Gastroesophageal sphincter (tissue), 4 donors: ENCODE results near the gene CSTB. TPM values are rescaled to one million over a fixed set of nuclear protein-coding genes. Genes with fewer than 3 reads are reported as not detected.

Experiments used
- ATAC-seq: fragments of 150-250 bp; one replicate; pipeline ENCODE4 v1.9.1; 2016; ENCODE audit warnings: mild to moderate bottlenecking, moderate library complexity
- H3K27ac ChIP-seq, 4 donors: fragments of 200-600 bp; sonication (generic) in 3 of 4; 1 replicate in 3 of 4; 2 replicates in 1 of 4; pipeline ENCODE4 v1.5.1; 2016 to 2019
- H3K27me3 ChIP-seq: fragments of 200-600 bp; sonication (generic); one replicate; pipeline ENCODE4 v1.5.1; 2019
- H3K36me3 ChIP-seq, 2 donors: fragments of 200-600 bp; sonication (generic); one replicate each; pipeline ENCODE4 v1.5.1; 2019; ENCODE audit warnings: control low read depth in 1 of 2
- H3K4me1 ChIP-seq, 3 donors: fragments of 200-600 bp; sonication (generic); 1 replicate in 2 of 3; 2 replicates in 1 of 3; pipeline ENCODE4 v1.5.1; 2016 to 2019; ENCODE audit warnings: control low read depth in 2 of 3
- H3K4me3 ChIP-seq, 2 donors: fragments of 200-600 bp; sonication (generic); one replicate each; pipeline ENCODE4 v1.5.1; 2019; ENCODE audit warnings: mild to moderate bottlenecking in 1 of 2, moderate library complexity in 1 of 2
- H3K9me3 ChIP-seq, 3 donors: fragments of 200-600 bp; sonication (generic); one replicate each; pipeline ENCODE4 v1.5.1; 2017 to 2019; ENCODE audit warnings: control low read depth in 2 of 3
- EP300 ChIP-seq: sonication (generic); formaldehyde crosslinking; IDR thresholded peaks from one replicate; pipeline ENCODE4 v1.6.1; 2017; ENCODE audit warnings: antibody characterized with exemption, mild to moderate bottlenecking
- POLR2A ChIP-seq, 2 donors: fragments of 450-650 bp; IDR thresholded peaks; one replicate each; pipeline ENCODE4 v1.6.1; 2017; ENCODE audit warnings: antibody characterized with exemption in 2 of 2, mild to moderate bottlenecking in 2 of 2, moderate library complexity in 1 of 2
- POLR2AphosphoS5 ChIP-seq: sonication (generic); formaldehyde crosslinking; IDR thresholded peaks from one replicate; pipeline ENCODE4 v1.6.1; 2017; ENCODE audit warnings: antibody characterized with exemption
- WGBS, 2 donors: methylation state at CpG; one replicate each; pipeline ENCODE4 v1.1.5; 2018; ENCODE audit warnings: low coverage in 1 of 2; 5-methylcytosine and 5-hydroxymethylcytosine counted together
- total RNA-seq, 4 donors: library from RNA; depleted of rRNA; stranded (reverse); fragments of >200 nt; gene quantifications; one replicate each; pipeline ENCODE4 v1.1.0, GENCODE V29; 2016
- TF ChIP-seq, protein P1 (sequence below), 4 experiments: fragments of 200-600 bp in 2 of 4; fragments of 450-650 bp in 2 of 4; sonication (generic) in 1 of 4; IDR thresholded peaks; one replicate each; pipeline ENCODE4 v1.5.1; 2017 to 2019; ENCODE audit warnings: antibody characterized with exemption in 4 of 4, mild to moderate bottlenecking in 2 of 4, moderate library complexity in 2 of 4

CSTB gene
- total RNA-seq, 4 donors from 2014 or later, result 8.9 to 22.2 (median 10.1) TPM

DNA sequence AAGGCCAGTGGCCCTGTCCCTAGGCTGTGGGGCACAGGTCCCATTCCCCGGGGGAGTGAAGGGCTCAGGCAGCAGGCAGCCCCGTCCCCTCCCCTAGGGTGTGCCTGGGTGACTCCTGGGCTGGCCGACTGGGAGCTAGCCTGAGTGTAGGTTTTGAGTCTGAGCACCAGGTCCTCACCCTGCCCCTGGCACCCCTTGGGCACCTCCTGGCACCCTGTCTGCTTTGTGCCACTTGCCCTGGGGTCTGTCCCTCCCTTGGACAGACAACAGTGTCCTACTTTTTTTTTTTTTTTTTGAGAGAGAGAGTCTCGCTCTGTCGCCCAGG lies 37.5 kb upstream of the CSTB start:
- Histone ChIP-seq H3K4me3 (no peak overlapping the region), H3K36me3 (peaks cover 0 to 5% of the 10 kb centered on the region in 2 donors), H3K27me3 (peaks cover 18% of the 10 kb centered on the region), H3K27ac (no peak overlapping the region), H3K4me1 (peaks cover 0 to 24% (median 7%) of the 10 kb centered on the region in 3 donors), H3K9me3 (peaks cover 0 to 4% (median 0%) of the 10 kb centered on the region in 3 donors)
- no peak for ATAC-seq
- no CpG with 5 or more reads among the region's 5 CpGs for WGBS, 2 donors
- TF ChIP-seq, protein P1, sequence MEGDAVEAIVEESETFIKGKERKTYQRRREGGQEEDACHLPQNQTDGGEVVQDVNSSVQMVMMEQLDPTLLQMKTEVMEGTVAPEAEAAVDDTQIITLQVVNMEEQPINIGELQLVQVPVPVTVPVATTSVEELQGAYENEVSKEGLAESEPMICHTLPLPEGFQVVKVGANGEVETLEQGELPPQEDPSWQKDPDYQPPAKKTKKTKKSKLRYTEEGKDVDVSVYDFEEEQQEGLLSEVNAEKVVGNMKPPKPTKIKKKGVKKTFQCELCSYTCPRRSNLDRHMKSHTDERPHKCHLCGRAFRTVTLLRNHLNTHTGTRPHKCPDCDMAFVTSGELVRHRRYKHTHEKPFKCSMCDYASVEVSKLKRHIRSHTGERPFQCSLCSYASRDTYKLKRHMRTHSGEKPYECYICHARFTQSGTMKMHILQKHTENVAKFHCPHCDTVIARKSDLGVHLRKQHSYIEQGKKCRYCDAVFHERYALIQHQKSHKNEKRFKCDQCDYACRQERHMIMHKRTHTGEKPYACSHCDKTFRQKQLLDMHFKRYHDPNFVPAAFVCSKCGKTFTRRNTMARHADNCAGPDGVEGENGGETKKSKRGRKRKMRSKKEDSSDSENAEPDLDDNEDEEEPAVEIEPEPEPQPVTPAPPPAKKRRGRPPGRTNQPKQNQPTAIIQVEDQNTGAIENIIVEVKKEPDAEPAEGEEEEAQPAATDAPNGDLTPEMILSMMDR (IDR thresholded peaks at IDR 0.05), result no peak
- TF ChIP-seq POLR2AphosphoS5 (no peak), POLR2A (IDR thresholded peaks at IDR 0.05) (no peak)

DNA sequence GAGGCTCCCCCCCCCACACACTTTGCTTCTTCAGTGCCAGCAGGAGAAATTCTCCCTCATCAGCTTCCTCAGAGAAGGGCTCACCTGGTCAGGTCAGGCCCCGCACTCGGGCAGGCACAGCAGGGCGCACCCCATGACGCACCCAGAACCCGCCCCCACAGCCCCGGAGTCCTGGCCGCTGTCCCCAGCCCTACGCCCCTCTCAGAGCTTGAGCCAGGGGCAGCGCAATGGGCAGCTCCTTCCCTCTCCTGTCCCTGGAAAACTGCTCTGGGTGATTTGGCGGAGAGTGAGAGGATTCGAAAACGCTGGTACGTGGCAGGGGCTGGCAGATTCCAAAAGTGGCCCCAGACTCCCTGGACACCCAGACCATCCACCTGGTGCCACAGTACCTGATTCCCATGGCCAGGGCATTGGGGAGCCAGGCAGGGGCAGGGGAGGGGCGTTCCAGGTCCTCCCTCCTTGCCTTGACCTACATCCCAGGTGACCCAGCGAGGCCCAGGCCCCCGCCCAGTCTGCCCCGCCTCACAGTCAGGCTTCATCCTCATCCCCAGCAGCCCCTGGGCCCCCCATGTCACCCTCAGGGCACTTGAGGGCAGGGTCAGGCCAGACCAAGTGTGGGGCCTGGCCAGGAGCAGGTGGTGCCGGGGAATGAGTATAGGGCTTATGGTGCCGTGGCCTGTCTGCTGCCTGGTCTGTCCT lies 37.0 kb upstream of the CSTB start:
- TF ChIP-seq POLR2A (IDR thresholded peaks at IDR 0.05), result no peak
- no peak for TF ChIP-seq POLR2AphosphoS5
- TF ChIP-seq, protein P1 (IDR thresholded peaks at IDR 0.05), result no peak
- no peak for TF ChIP-seq EP300
- H3K27ac ChIP-seq, result no peak overlapping the region
- peaks cover 18% of the 10 kb centered on the region for H3K27me3 ChIP-seq
- WGBS, 2 donors, result 70% methylated on average over 2 of the region's 19 CpGs; no CpG with 5 or more reads in 1 of the 2 donors
- H3K4me1 ChIP-seq, result peaks cover 0 to 24% (median 7%) of the 10 kb centered on the region in 3 donors
- peaks cover 0 to 5% of the 10 kb centered on the region in 2 donors for H3K36me3 ChIP-seq
- no peak for ATAC-seq
- H3K9me3 ChIP-seq, result no peaks in the 10 kb centered on the region
- H3K4me3 ChIP-seq, result no peak overlapping the region

DNA sequence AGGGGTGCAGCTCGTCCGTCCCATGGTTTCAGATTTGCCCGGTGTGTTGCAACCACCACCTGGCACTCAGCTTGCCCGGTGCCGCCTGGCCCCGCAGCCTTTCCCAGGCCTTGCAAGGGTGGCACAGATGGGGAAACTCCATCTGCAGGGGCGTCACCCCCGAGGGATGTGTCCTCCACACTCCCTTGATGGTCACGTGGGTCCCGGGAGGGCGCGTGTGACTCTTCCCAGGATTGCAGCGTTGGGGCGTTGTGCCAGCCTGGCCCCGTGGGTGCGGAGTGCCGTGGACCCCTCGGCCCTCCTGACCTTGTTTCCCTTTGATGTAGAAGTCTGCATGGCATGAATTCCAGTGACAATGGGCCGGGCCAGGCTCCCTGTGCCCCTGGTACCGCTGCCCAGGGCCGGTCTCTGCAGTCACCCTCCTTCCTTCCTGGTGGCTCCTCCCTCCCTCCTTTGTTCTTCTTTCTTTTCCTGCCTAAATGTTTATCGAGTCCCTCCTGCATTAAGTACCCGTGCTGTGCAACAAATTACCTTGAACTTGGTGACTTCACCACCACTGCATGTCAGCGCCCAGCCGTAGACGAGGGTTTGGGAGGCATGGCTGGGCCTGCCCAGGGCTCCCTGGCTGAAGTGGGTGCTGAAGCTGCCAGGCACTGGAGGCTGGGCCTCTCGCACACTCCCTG lies 36.2 kb upstream of the CSTB start:
- H3K9me3 ChIP-seq, result no peaks in the 10 kb centered on the region
- H3K4me1 ChIP-seq, result peaks cover 0 to 24% (median 7%) of the 10 kb centered on the region in 3 donors
- peaks cover 15% of the 10 kb centered on the region for H3K27me3 ChIP-seq
- H3K27ac ChIP-seq, result no peak overlapping the region
- H3K36me3 ChIP-seq, result peaks cover 0 to 5% of the 10 kb centered on the region in 2 donors
- H3K4me3 ChIP-seq, result peak overlapping the region in 1 of 2 donors; percentile 18
- ATAC-seq, result no peak
- WGBS, 2 donors, result 49% methylated on average over 9 of the region's 27 CpGs; no CpG with 5 or more reads in 1 of the 2 donors
- TF ChIP-seq POLR2A (IDR thresholded peaks at IDR 0.05) (no peak), POLR2AphosphoS5 (no peak), EP300 (no peak)
- TF ChIP-seq, protein P1 (IDR thresholded peaks at IDR 0.05), result no peak

DNA sequence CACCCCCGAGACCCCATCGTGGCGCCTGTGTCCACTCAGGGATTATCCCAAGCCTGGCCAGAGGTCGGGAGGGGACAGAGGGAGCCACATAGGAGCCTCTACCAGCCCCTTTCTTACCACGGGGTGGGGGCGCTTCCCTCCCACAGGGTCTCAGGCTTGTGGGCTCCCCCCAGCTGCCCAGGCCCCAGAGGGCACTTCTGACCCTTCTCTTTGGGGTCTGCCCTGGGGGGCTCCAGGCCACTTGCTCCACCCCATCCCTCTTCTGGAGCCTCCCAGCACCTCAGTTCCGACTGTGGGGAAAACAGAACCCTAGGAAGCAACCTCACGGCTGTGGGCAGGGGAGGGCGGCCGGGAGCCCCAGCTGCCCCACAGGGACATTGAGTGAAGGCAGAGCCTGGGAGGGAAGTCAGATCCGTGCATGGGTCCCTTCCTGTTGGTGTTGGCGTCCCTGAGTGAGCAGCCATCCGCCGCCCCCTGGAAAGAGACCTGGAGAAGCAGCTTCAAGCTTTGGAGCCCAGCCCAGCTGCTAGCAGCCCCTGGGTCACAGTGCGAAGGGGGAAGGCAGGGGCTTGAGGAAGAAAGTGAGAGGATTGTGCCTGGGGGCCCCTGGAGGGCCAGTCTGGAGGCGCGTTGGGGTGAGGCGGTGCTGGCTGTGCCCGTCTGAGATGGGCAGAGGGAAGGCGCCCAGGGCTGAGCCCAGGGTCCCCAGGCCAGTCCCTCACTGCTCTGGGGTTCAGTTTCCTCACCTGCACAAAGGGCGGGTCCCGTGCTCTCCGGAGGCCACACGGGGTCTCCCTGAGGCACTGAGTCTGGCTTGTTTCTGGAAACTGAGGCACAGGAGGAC lies 35.4 kb upstream of the CSTB start:
- Histone ChIP-seq H3K27me3 (peaks cover 7% of the 10 kb centered on the region), H3K27ac (no peak overlapping the region), H3K4me1 (peaks cover 0 to 24% (median 7%) of the 10 kb centered on the region in 3 donors), H3K4me3 (peak overlapping the region in 1 of 2 donors; percentile 18), H3K36me3 (peaks cover 0 to 5% of the 10 kb centered on the region in 2 donors), H3K9me3 (no peaks in the 10 kb centered on the region)
- no peak for ATAC-seq
- no peak for TF ChIP-seq POLR2A (IDR thresholded peaks at IDR 0.05)
- TF ChIP-seq, protein P1 (IDR thresholded peaks at IDR 0.05), result no peak
- TF ChIP-seq POLR2AphosphoS5, result no peak
- no peak for TF ChIP-seq EP300
- 68% methylated on average over 2 of the region's 24 CpGs; no CpG with 5 or more reads in 1 of the 2 donors for WGBS, 2 donors
